ENCODE results near the gene SOX13.

GRCh38 chr1:204081164-204081790 lies 8.4 kb downstream of the SOX13 start:
- TF ChIP-seq CTCF (IDR thresholded peaks at IDR 0.05; ENCODE audit: insufficient read depth, low read length), result no peak
- no peak for TF ChIP-seq POLR2AphosphoS5 (IDR thresholded peaks at IDR 0.05; ENCODE audit: low read depth)
- no peak for TF ChIP-seq REST (IDR thresholded peaks at IDR 0.05; ENCODE audit: insufficient replicate concordance, low read depth)
- no peak for TF ChIP-seq SPI1 (IDR thresholded peaks at IDR 0.05; ENCODE audit: borderline replicate concordance, low read depth)
- no peak for TF ChIP-seq GABPA (IDR thresholded peaks at IDR 0.05; ENCODE audit: low read depth)
